Astrocyte (in vitro differentiated cells and primary cell): Measurements from ENCODE around the gene GPR68. TPM values are rescaled to one million over a fixed set of nuclear protein-coding genes. Genes with fewer than 3 reads are reported as not detected.

ENCODE experiments used
- DNase-seq: peaks from one replicate; pipeline ENCODE4 v3.0.0-alpha.2; 2010; ENCODE audit warnings: low read depth
- FAIRE-seq: peaks from 2 replicates; lab custom pipeline; 2011; peaks lifted over from hg19 to GRCh38; lab: Jason Lieb, UNC
- H2AFZ ChIP-seq: 2 replicates; pipeline ENCODE4 v1.6.0; 2012; ENCODE audit warnings: low read depth, low read length, inconsistent platforms
- H3K27ac ChIP-seq: 2 replicates; pipeline ENCODE4 v1.5.1; 2011; ENCODE audit warnings: low read depth, low read length, inconsistent platforms
- H3K27me3 ChIP-seq: 2 replicates; pipeline ENCODE4 v1.6.0; 2011; ENCODE audit warnings: low read length, inconsistent platforms; ENCODE audit not compliant: insufficient read depth
- H3K36me3 ChIP-seq: 2 replicates; pipeline ENCODE4 v1.5.1; 2011; ENCODE audit warnings: low read length, inconsistent platforms; ENCODE audit not compliant: insufficient read depth
- H3K4me1 ChIP-seq: 2 replicates; pipeline ENCODE4 v1.5.1; 2011; ENCODE audit warnings: low read length, inconsistent platforms; ENCODE audit not compliant: insufficient read depth
- H3K4me2 ChIP-seq: 2 replicates; pipeline ENCODE4 v1.6.0; 2012; ENCODE audit warnings: low read length, inconsistent platforms
- H3K4me3 ChIP-seq: 2 replicates; pipeline ENCODE4 v1.5.1; 2011; ENCODE audit warnings: low read depth, mild to moderate bottlenecking, low read length, inconsistent platforms; ENCODE audit not compliant: insufficient read depth
- H3K79me2 ChIP-seq: 2 replicates; pipeline ENCODE4 v1.6.0; 2012; ENCODE audit warnings: mild to moderate bottlenecking, low read length, inconsistent platforms; ENCODE audit not compliant: insufficient read depth
- H3K9ac ChIP-seq: 2 replicates; pipeline ENCODE4 v1.6.0; 2012; ENCODE audit warnings: mild to moderate bottlenecking, low read length, inconsistent platforms
- H3K9me3 ChIP-seq: 2 replicates; pipeline ENCODE4 v1.5.1; 2012; ENCODE audit warnings: low read depth, mild to moderate bottlenecking, low read length, inconsistent platforms; ENCODE audit not compliant: insufficient read depth
- H4K20me1 ChIP-seq: 2 replicates; pipeline ENCODE4 v1.6.0; 2012; ENCODE audit warnings: low read length, inconsistent platforms; ENCODE audit not compliant: insufficient read depth
- H3K27ac Mint-ChIP-seq: one replicate; pipeline ENCODE4 v1.8.0; 2021; ENCODE audit warnings: mild to moderate bottlenecking, mixed read lengths; ENCODE audit not compliant: unreplicated experiment
- H3K27me3 Mint-ChIP-seq: one replicate; pipeline ENCODE4 v1.8.0; 2021; ENCODE audit warnings: low read depth, mixed read lengths; ENCODE audit not compliant: unreplicated experiment
- H3K36me3 Mint-ChIP-seq: one replicate; pipeline ENCODE4 v1.8.0; 2021; ENCODE audit warnings: low read depth, mixed read lengths; ENCODE audit not compliant: unreplicated experiment
- H3K4me1 Mint-ChIP-seq: one replicate; pipeline ENCODE4 v1.8.0; 2021; ENCODE audit warnings: low read depth, mixed read lengths; ENCODE audit not compliant: unreplicated experiment
- H3K4me3 Mint-ChIP-seq: one replicate; pipeline ENCODE4 v1.8.0; 2021; ENCODE audit warnings: mild to moderate bottlenecking, moderate library complexity, mixed read lengths; ENCODE audit not compliant: unreplicated experiment
- H3K9me3 Mint-ChIP-seq: one replicate; pipeline ENCODE4 v1.8.0; 2021; ENCODE audit warnings: mild to moderate bottlenecking, mixed read lengths; ENCODE audit not compliant: unreplicated experiment
- CTCF ChIP-seq: IDR thresholded peaks from 2 replicates; pipeline ENCODE4 v1.5.1; 2011; ENCODE audit warnings: low read depth, mild to moderate bottlenecking, inconsistent platforms, low read length, moderate library complexity; ENCODE audit not compliant: insufficient read depth
- EZH2 ChIP-seq: IDR thresholded peaks from 2 replicates; pipeline ENCODE4 v1.6.1; 2012; ENCODE audit warnings: mild to moderate bottlenecking, low read length, inconsistent platforms; ENCODE audit not compliant: insufficient read depth
- total RNA-seq: library from RNA; stranded (reverse); gene quantifications from 2 replicates; pipeline ENCODE4 v1.2.1, GENCODE V29; 2021

The GPR68 gene
- total RNA-seq, 1 donor from 2014 or later = 0.50 TPM

GRCh38 chr14:91241863-91242262 is 2.6 kb downstream of the GPR68 start:
- H3K4me3 Mint-ChIP-seq = no peak overlapping the region

GRCh38 chr14:91238661-91239060 is 5.8 kb downstream of the GPR68 start:
- Histone ChIP-seq H3K4me2 (no peak overlapping the region), H4K20me1 (no peaks in the 10 kb centered on the region), H3K9me3 (no peaks in the 10 kb centered on the region), H3K9ac (no peak overlapping the region), H3K79me2 (no peaks in the 10 kb centered on the region), H3K4me1 (peaks cover 16% of the 10 kb centered on the region), H2AFZ (no peak overlapping the region), H3K27me3 (no peaks in the 10 kb centered on the region), H3K4me3 (no peak overlapping the region), H3K27ac (no peak overlapping the region), H3K36me3 (no peaks in the 10 kb centered on the region)
- no peak overlapping the region for H3K27ac Mint-ChIP-seq
- DNase-seq (no peak), FAIRE-seq (no peak)
- H3K27me3 Mint-ChIP-seq = peaks cover 8% of the 10 kb centered on the region
- H3K4me1 Mint-ChIP-seq = peaks cover 16% of the 10 kb centered on the region
- no peak for TF ChIP-seq CTCF
- no peak for TF ChIP-seq EZH2
- H3K9me3 Mint-ChIP-seq = peaks cover 5% of the 10 kb centered on the region
- no peak overlapping the region for H3K4me3 Mint-ChIP-seq
- H3K36me3 Mint-ChIP-seq = peaks cover 2% of the 10 kb centered on the region

More at GRCh38 chr14:91241863-91242262, 2.6 kb downstream of the GPR68 start:
- Mint-ChIP-seq H3K4me1 (peaks cover 26% of the 10 kb centered on the region), H3K9me3 (peaks cover 5% of the 10 kb centered on the region), H3K27ac (no peak overlapping the region), H3K27me3 (peaks cover 8% of the 10 kb centered on the region), H3K36me3 (no peaks in the 10 kb centered on the region)
- DNase-seq (no peak), FAIRE-seq (no peak)
- Histone ChIP-seq H3K27ac (no peak overlapping the region), H3K4me1 (peaks cover 29% of the 10 kb centered on the region), H3K9me3 (no peaks in the 10 kb centered on the region), H4K20me1 (no peaks in the 10 kb centered on the region), H3K79me2 (no peaks in the 10 kb centered on the region), H3K27me3 (no peaks in the 10 kb centered on the region), H3K4me3 (no peak overlapping the region), H2AFZ (no peak overlapping the region), H3K4me2 (no peak overlapping the region), H3K9ac (no peak overlapping the region), H3K36me3 (no peaks in the 10 kb centered on the region)
- TF ChIP-seq CTCF (no peak), EZH2 (no peak)

- TF ChIP-seq CTCF (no peak), EZH2 (no peak)
- no peak for FAIRE-seq
Measured at GRCh38 chr14:91238085-91238484, 6.4 kb downstream of the GPR68 start.

More at GRCh38 chr14:91238085-91238484, 6.4 kb downstream of the GPR68 start:
- no peaks in the 10 kb centered on the region for H3K36me3 ChIP-seq
- no peak overlapping the region for H3K4me3 ChIP-seq
- no peak for DNase-seq
- Mint-ChIP-seq H3K4me1 (peaks cover 10% of the 10 kb centered on the region), H3K9me3 (peaks cover 5% of the 10 kb centered on the region), H3K27ac (no peak overlapping the region), H3K27me3 (peaks cover 8% of the 10 kb centered on the region), H3K4me3 (no peak overlapping the region), H3K36me3 (peaks cover 2% of the 10 kb centered on the region)
- no peak overlapping the region for H3K9ac ChIP-seq
- H3K27ac ChIP-seq = no peak overlapping the region
- no peaks in the 10 kb centered on the region for H3K79me2 ChIP-seq
- peaks cover 11% of the 10 kb centered on the region for H3K4me1 ChIP-seq
- no peaks in the 10 kb centered on the region for H3K9me3 ChIP-seq
- no peaks in the 10 kb centered on the region for H3K27me3 ChIP-seq
- H4K20me1 ChIP-seq = no peaks in the 10 kb centered on the region
- H3K4me2 ChIP-seq = no peak overlapping the region
- H2AFZ ChIP-seq = no peak overlapping the region
